Endothelial cell of umbilical vein (primary cell): ENCODE data around the gene TMEM178B. TPM values are rescaled to one million over a fixed set of nuclear protein-coding genes. Genes with fewer than 3 reads are reported as not detected.

Source experiments
- BruUV-seq: library from RNA; stranded (reverse); fragments of 400-500 nt; replicated peaks from 2 replicates; lab custom pipeline; 2021; lab: Mats Ljungman, UMichigan
- CTCF ChIA-PET: fragments of 300-600, 350-600 bp; sonication (Branson Sonifier 250); formaldehyde crosslinking; loops from one replicate; lab custom pipeline; 2021; ENCODE audit warnings: antibody characterized with exemption, inconsistent platforms; lab: Charles Lee
- POLR2A ChIA-PET: fragments of 300-600, 350-600 bp; sonication (Branson Sonifier 250); formaldehyde crosslinking; loops from one replicate; lab custom pipeline; 2021; ENCODE audit warnings: antibody characterized with exemption, inconsistent platforms; lab: Charles Lee
- DNase-seq: peaks from one replicate; pipeline ENCODE4 v3.0.0-alpha.2; 2011; ENCODE audit warnings: low read depth, low spot score
- FAIRE-seq: peaks from 2 replicates; lab custom pipeline; 2011; peaks lifted over from hg19 to GRCh38; lab: Jason Lieb, UNC
- H2AFZ ChIP-seq: 2 replicates; pipeline ENCODE4 v1.6.0; 2012; ENCODE audit warnings: low read depth, low read length, control low read depth, inconsistent platforms
- H3K27ac ChIP-seq: 2 replicates; pipeline ENCODE4 v1.5.1; 2011; ENCODE audit warnings: low read depth, mild to moderate bottlenecking, control low read depth, low read length, moderate library complexity; ENCODE audit not compliant: insufficient read depth
- H3K27me3 ChIP-seq, 2 experiments: 2 replicates each; pipeline versions ENCODE4 v1.6.0 to v1.6.1; 2011; ENCODE audit warnings: low read length in 2 of 2, mixed read lengths in 1 of 2; ENCODE audit not compliant: control insufficient read depth in 2 of 2, insufficient read depth in 2 of 2
- H3K36me3 ChIP-seq, 2 experiments: 2 replicates in 1 of 2; 3 replicates in 1 of 2; pipeline ENCODE4 v1.5.1; 2011; ENCODE audit warnings: low read length in 2 of 2, mild to moderate bottlenecking in 1 of 2, moderate library complexity in 1 of 2; ENCODE audit not compliant: control insufficient read depth in 2 of 2, insufficient read depth in 2 of 2; ENCODE audit errors: extremely low read depth in 1 of 2
- H3K4me1 ChIP-seq: 3 replicates; pipeline ENCODE4 v1.5.1; 2011; ENCODE audit warnings: mild to moderate bottlenecking, low read length; ENCODE audit not compliant: control insufficient read depth, insufficient read depth; ENCODE audit errors: extremely low read depth
- H3K4me2 ChIP-seq: 2 replicates; pipeline ENCODE4 v1.6.1; 2011; ENCODE audit warnings: low read length, control low read depth, mixed read lengths; ENCODE audit not compliant: insufficient read depth
- H3K4me3 ChIP-seq, 3 experiments: fragments of 200-600 bp in 1 of 3; sonication (generic), shearing (Covaris generic) in 1 of 3; replicated peaks in 1 of 3; 2 replicates each; pipeline ENCODE4 v1.5.1; 2011 to 2016; ENCODE audit warnings: control low read depth in 3 of 3, low read length in 3 of 3, mild to moderate bottlenecking in 2 of 3, inconsistent platforms in 1 of 3, low read depth in 1 of 3, moderate library complexity in 1 of 3; ENCODE audit not compliant: insufficient read depth in 1 of 3
- H3K79me2 ChIP-seq: 2 replicates; pipeline ENCODE4 v1.6.0; 2012; ENCODE audit warnings: low read length, inconsistent platforms; ENCODE audit not compliant: control insufficient read depth, insufficient read depth
- H3K9ac ChIP-seq: replicated peaks from 2 replicates; pipeline ENCODE3; 2011; ENCODE audit warnings: low read length, control low read depth; ENCODE audit not compliant: insufficient read depth; ENCODE audit errors: extremely low read depth
- H3K9me1 ChIP-seq: replicated peaks from 3 replicates; pipeline ENCODE4 v1.6.0; 2011; ENCODE audit warnings: mild to moderate bottlenecking, low read length; ENCODE audit not compliant: control insufficient read depth, insufficient read depth; ENCODE audit errors: extremely low read depth
- H3K9me3 ChIP-seq: replicated peaks from 2 replicates; pipeline ENCODE4 v1.5.1; 2012; ENCODE audit warnings: low read length, inconsistent platforms; ENCODE audit not compliant: control insufficient read depth, insufficient read depth
- H4K20me1 ChIP-seq: replicated peaks from 2 replicates; pipeline ENCODE3; 2011; ENCODE audit warnings: mild to moderate bottlenecking, low read length; ENCODE audit not compliant: control insufficient read depth, insufficient read depth; ENCODE audit errors: extremely low read depth
- CTCF ChIP-seq, 2 donors: IDR thresholded peaks; 1 replicate in 1 of 2; 2 replicates in 1 of 2; pipeline ENCODE4 v1.5.1; 2011; ENCODE audit warnings: low read length in 2 of 2, mild to moderate bottlenecking in 2 of 2, moderate library complexity in 2 of 2, control low read depth in 1 of 2, inconsistent platforms in 1 of 2, low read depth in 1 of 2; ENCODE audit not compliant: insufficient read depth in 1 of 2; ENCODE audit errors: extremely low read depth in 1 of 2
- EZH2 ChIP-seq: IDR thresholded peaks from 2 replicates; pipeline ENCODE4 v1.6.1; 2012; ENCODE audit warnings: borderline replicate concordance, low read depth, mild to moderate bottlenecking, moderate library complexity, low read length, inconsistent platforms; ENCODE audit not compliant: severe bottlenecking
- FOS ChIP-seq: IDR thresholded peaks from 2 replicates; pipeline ENCODE4 v1.6.1; 2011; ENCODE audit warnings: mild to moderate bottlenecking, low read length, moderate library complexity, borderline replicate concordance; ENCODE audit not compliant: insufficient read depth
- GATA2 ChIP-seq: IDR thresholded peaks from 2 replicates; pipeline ENCODE4 v1.7.0; 2011; ENCODE audit warnings: low read depth, mild to moderate bottlenecking, moderate library complexity, mixed read lengths, low read length; ENCODE audit not compliant: insufficient read length, insufficient read depth
- JUN ChIP-seq: IDR thresholded peaks from 2 replicates; pipeline ENCODE4 v1.6.1; 2011; ENCODE audit warnings: borderline replicate concordance, low read depth; ENCODE audit not compliant: insufficient read length, insufficient read depth
- MAX ChIP-seq: IDR thresholded peaks from 2 replicates; pipeline ENCODE4 v1.6.1; 2011; ENCODE audit not compliant: insufficient read depth, insufficient read length
- MYC ChIP-seq: IDR thresholded peaks from one replicate; pipeline ENCODE4 v1.6.1; 2011; ENCODE audit warnings: mild to moderate bottlenecking, low read depth, low read length
- POLR2A ChIP-seq: IDR thresholded peaks from 2 replicates; pipeline ENCODE4 v1.6.1; 2012; ENCODE audit warnings: low read depth, mild to moderate bottlenecking, control low read depth, low read length
- POLR2AphosphoS5 ChIP-seq: IDR thresholded peaks from 2 replicates; pipeline ENCODE4 v1.6.1; 2012; ENCODE audit warnings: low read depth, mild to moderate bottlenecking, control low read depth, low read length, moderate library complexity; ENCODE audit not compliant: insufficient read depth
- dilution Hi-C: fragments of 300-500 bp; cut with MboI; formaldehyde crosslinking; loops from one replicate; pipeline ENCODE4 v1.15.0; 2019; ENCODE audit warnings: low sequenced_read_pairs; ENCODE audit not compliant: extremely low pct_ligation_motif_present
- intact Hi-C: fragments of 100-400 bp; cut with micrococcal nuclease; formaldehyde crosslinking; loops from one replicate; pipeline ENCODE4 v1.10.0; 2022
- polyA plus RNA-seq, 4 experiments: library from polyadenylated mRNA; depleted of rRNA in 3 of 4; stranded (reverse) in 3 of 4; unstranded in 1 of 4; fragments of >200 nt; gene quantifications; 2 replicates each; pipeline versions ENCODE4 v1.2.1 to v1.2.3, GENCODE V29; 2011 to 2012; ENCODE audit warnings: missing spikeins in 1 of 4
- total RNA-seq: library from RNA; stranded (reverse); gene quantifications from 2 replicates; pipeline ENCODE4 v1.2.3, GENCODE V29; 2021

TMEM178B gene
- total and polyA plus RNA-seq, 2 donors (not counting 3 experiments of a cell fraction or from before 2014, with no cell fraction given), result not detected

GRCh38 chr7:141439164-141439563 lies 365.3 kb downstream of the TMEM178B start:
- no peak overlapping the region for H3K4me3 ChIP-seq
- no peak overlapping the region for H2AFZ ChIP-seq
- H3K4me2 ChIP-seq, result no peak overlapping the region
- no peaks in the 10 kb centered on the region for H3K9me1 ChIP-seq
- intact Hi-C loops (no loop called here), dilution Hi-C loops (no loop called here)
- TF ChIP-seq JUN (no peak), CTCF (IDR thresholded peaks at IDR 0.05; ENCODE audit: extremely low read depth in 1 of 2, insufficient read depth in 1 of 2, low read depth in 1 of 2, low read length in 2 of 2) (no peak), MAX (no peak), GATA2 (no peak), MYC (no peak), POLR2A (no peak), FOS (no peak)
- no peaks in the 10 kb centered on the region for H3K4me1 ChIP-seq
- no peaks in the 10 kb centered on the region for H4K20me1 ChIP-seq
- H3K9ac ChIP-seq, result no peak overlapping the region
- no peak for DNase-seq
- H3K27me3 ChIP-seq, result no peaks in the 10 kb centered on the region
- H3K36me3 ChIP-seq, result no peaks in the 10 kb centered on the region
- no TSS peak for BruUV-seq
- CTCF ChIA-PET, result no interaction called here
- H3K27ac ChIP-seq, result no peak overlapping the region
- no peaks in the 10 kb centered on the region for H3K79me2 ChIP-seq
- H3K9me3 ChIP-seq, result no peaks in the 10 kb centered on the region
- FAIRE-seq, result no peak
- POLR2A ChIA-PET, result no interaction called here

GRCh38 chr7:141439776-141440175 lies 365.9 kb downstream of the TMEM178B start:
- TF ChIP-seq JUN (no peak), EZH2 (no peak), MYC (no peak), MAX (no peak), POLR2A (no peak), CTCF (IDR thresholded peaks at IDR 0.05; ENCODE audit: extremely low read depth in 1 of 2, insufficient read depth in 1 of 2, low read depth in 1 of 2, low read length in 2 of 2) (no peak), POLR2AphosphoS5 (no peak), FOS (no peak), GATA2 (no peak)
- intact Hi-C loops, result no loop called here
- Histone ChIP-seq H2AFZ (no peak overlapping the region), H3K4me2 (no peak overlapping the region), H3K79me2 (no peaks in the 10 kb centered on the region), H3K36me3 (no peaks in the 10 kb centered on the region), H3K4me1 (no peaks in the 10 kb centered on the region), H3K4me3 (no peak overlapping the region), H3K9me1 (no peaks in the 10 kb centered on the region), H3K27me3 (no peaks in the 10 kb centered on the region), H3K9ac (no peak overlapping the region), H3K27ac (no peak overlapping the region), H4K20me1 (no peaks in the 10 kb centered on the region), H3K9me3 (no peaks in the 10 kb centered on the region)
- CTCF ChIA-PET, result no interaction called here
- POLR2A ChIA-PET, result no interaction called here
- DNase-seq (no peak), FAIRE-seq (no peak)
- no TSS peak for BruUV-seq
- dilution Hi-C loops, result no loop called here
